ENCODE data around the gene PTPN4. TPM values are rescaled to one million over a fixed set of nuclear protein-coding genes. Genes with fewer than 3 reads are reported as not detected.

PTPN4 gene
- total and polyA plus RNA-seq, 10 of the 15 experiments (the other 5 are each of a cell fraction or from before 2014, with no cell fraction given): 5.0 to 29.7 (median 23.7) TPM

DNA sequence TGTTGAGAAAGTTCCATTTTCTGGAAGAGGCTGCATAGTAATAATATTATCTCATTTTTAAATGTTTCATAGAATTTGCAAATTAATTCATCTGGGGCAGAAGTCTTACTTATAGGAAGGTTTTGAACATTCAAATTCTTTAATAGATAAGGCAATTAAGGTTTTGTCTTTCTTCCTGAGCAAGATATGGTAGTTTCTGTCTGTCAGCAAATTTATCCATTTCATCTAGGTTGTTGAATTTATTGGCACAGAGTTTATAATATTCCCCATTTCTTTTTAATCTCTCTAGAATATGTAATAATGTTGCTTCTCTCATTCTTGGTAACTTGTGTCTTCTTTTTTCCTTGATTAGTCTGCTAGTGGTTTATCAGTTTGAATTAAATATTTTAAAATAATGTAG lies 163.0 kb downstream of the PTPN4 start:
- POLR2A ChIA-PET: no interaction called here
- RAD21 ChIA-PET (ENCODE audit: unreplicated experiment): no interaction called here
- in situ Hi-C loops (cut with MboI) (no loop called here), intact Hi-C loops (cut with micrococcal nuclease; ENCODE audit: unreplicated experiment) (no loop called here)
- FAIRE-seq: no peak
- H3K4me1 ChIP-seq (ENCODE audit: control insufficient read depth, insufficient read depth, low read length): no peaks in the 10 kb centered on the region
- H3K4me3 ChIP-seq: no peak overlapping the region
- BruUV-seq (replicated peaks): no TSS peak
- SMC1A ChIA-PET (ENCODE audit: uncharacterized antibody, unreplicated experiment): interaction anchor here (1.0 kb wide), 1 partner anchor 82 kb away, joined by 3 read pairs; no protein-coding TSS in a partner anchor
- H3K9me3 ChIP-seq (replicated peaks; ENCODE audit: control insufficient read depth, insufficient read depth, low read length): no peaks in the 10 kb centered on the region
- no peak overlapping the region for H3K27ac ChIP-seq (ENCODE audit: control insufficient read depth, insufficient read depth)
- no peak for DNase-seq (ENCODE audit: low read depth, low spot score)
- H3K4me2 ChIP-seq (ENCODE audit: control insufficient read depth, insufficient read depth): no peak overlapping the region
- no peaks in the 10 kb centered on the region for H4K20me1 ChIP-seq (ENCODE audit: control insufficient read depth, insufficient read depth)
- H2AFZ ChIP-seq (ENCODE audit: control insufficient read depth, low read depth, low read length): no peak overlapping the region
- H3K79me2 ChIP-seq (ENCODE audit: control insufficient read depth, insufficient read depth, low read length): no peaks in the 10 kb centered on the region
- CTCF ChIA-PET: no interaction called here
- no peak for ATAC-seq
- H3K27me3 ChIP-seq (replicated peaks in 1 of 2; ENCODE audit: control insufficient read depth in 2 of 2, insufficient read depth in 2 of 2, low read length in 1 of 2): no peaks in the 10 kb centered on the region
- H3K36me3 ChIP-seq (ENCODE audit: control insufficient read depth in 2 of 2, insufficient read depth in 2 of 2, low read length in 1 of 2): no peaks in the 10 kb centered on the region
- H3K9ac ChIP-seq (ENCODE audit: control insufficient read depth, insufficient read depth, low read length): no peak overlapping the region
- TF ChIP-seq, protein P1, sequence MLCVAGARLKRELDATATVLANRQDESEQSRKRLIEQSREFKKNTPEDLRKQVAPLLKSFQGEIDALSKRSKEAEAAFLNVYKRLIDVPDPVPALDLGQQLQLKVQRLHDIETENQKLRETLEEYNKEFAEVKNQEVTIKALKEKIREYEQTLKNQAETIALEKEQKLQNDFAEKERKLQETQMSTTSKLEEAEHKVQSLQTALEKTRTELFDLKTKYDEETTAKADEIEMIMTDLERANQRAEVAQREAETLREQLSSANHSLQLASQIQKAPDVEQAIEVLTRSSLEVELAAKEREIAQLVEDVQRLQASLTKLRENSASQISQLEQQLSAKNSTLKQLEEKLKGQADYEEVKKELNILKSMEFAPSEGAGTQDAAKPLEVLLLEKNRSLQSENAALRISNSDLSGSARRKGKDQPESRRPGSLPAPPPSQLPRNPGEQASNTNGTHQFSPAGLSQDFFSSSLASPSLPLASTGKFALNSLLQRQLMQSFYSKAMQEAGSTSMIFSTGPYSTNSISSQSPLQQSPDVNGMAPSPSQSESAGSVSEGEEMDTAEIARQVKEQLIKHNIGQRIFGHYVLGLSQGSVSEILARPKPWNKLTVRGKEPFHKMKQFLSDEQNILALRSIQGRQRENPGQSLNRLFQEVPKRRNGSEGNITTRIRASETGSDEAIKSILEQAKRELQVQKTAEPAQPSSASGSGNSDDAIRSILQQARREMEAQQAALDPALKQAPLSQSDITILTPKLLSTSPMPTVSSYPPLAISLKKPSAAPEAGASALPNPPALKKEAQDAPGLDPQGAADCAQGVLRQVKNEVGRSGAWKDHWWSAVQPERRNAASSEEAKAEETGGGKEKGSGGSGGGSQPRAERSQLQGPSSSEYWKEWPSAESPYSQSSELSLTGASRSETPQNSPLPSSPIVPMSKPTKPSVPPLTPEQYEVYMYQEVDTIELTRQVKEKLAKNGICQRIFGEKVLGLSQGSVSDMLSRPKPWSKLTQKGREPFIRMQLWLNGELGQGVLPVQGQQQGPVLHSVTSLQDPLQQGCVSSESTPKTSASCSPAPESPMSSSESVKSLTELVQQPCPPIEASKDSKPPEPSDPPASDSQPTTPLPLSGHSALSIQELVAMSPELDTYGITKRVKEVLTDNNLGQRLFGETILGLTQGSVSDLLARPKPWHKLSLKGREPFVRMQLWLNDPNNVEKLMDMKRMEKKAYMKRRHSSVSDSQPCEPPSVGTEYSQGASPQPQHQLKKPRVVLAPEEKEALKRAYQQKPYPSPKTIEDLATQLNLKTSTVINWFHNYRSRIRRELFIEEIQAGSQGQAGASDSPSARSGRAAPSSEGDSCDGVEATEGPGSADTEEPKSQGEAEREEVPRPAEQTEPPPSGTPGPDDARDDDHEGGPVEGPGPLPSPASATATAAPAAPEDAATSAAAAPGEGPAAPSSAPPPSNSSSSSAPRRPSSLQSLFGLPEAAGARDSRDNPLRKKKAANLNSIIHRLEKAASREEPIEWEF (IDR thresholded peaks at IDR 0.05; ENCODE audit: insufficient replicate concordance, low read depth, low read length): no peak
- TF ChIP-seq BMI1 (IDR thresholded peaks at IDR 0.05; ENCODE audit: borderline replicate concordance) (no peak), NBN (IDR thresholded peaks at IDR 0.05) (no peak), RB1 (IDR thresholded peaks at IDR 0.05; ENCODE audit: borderline replicate concordance) (no peak), BCL11A (IDR thresholded peaks at IDR 0.05; ENCODE audit: low read depth, low read length) (no peak), MTA3 (IDR thresholded peaks at IDR 0.05; ENCODE audit: borderline replicate concordance, low read length) (no peak), CBFB (IDR thresholded peaks at IDR 0.05; ENCODE audit: low read depth) (no peak), CBX3 (IDR thresholded peaks at IDR 0.05; ENCODE audit: borderline replicate concordance, low read depth) (no peak), HDAC2 (IDR thresholded peaks at IDR 0.05) (no peak), STAT1 (conservative IDR thresholded peaks at IDR 0.05) (no peak), BHLHE40 (IDR thresholded peaks at IDR 0.05; ENCODE audit: borderline replicate concordance in 1 of 2, low read depth in 2 of 2, low read length in 1 of 2) (no peak), POLR2AphosphoS2 (IDR thresholded peaks at IDR 0.05; ENCODE audit: low read depth, low read length) (no peak), TBL1XR1 (IDR thresholded peaks at IDR 0.05; ENCODE audit: low read depth, low read length) (no peak), CEBPB (IDR thresholded peaks at IDR 0.05; ENCODE audit: borderline replicate concordance in 1 of 2, low read depth in 2 of 2, low read length in 2 of 2) (no peak), JUNB (IDR thresholded peaks at IDR 0.05) (no peak)
- TF ChIP-seq, protein P2, sequence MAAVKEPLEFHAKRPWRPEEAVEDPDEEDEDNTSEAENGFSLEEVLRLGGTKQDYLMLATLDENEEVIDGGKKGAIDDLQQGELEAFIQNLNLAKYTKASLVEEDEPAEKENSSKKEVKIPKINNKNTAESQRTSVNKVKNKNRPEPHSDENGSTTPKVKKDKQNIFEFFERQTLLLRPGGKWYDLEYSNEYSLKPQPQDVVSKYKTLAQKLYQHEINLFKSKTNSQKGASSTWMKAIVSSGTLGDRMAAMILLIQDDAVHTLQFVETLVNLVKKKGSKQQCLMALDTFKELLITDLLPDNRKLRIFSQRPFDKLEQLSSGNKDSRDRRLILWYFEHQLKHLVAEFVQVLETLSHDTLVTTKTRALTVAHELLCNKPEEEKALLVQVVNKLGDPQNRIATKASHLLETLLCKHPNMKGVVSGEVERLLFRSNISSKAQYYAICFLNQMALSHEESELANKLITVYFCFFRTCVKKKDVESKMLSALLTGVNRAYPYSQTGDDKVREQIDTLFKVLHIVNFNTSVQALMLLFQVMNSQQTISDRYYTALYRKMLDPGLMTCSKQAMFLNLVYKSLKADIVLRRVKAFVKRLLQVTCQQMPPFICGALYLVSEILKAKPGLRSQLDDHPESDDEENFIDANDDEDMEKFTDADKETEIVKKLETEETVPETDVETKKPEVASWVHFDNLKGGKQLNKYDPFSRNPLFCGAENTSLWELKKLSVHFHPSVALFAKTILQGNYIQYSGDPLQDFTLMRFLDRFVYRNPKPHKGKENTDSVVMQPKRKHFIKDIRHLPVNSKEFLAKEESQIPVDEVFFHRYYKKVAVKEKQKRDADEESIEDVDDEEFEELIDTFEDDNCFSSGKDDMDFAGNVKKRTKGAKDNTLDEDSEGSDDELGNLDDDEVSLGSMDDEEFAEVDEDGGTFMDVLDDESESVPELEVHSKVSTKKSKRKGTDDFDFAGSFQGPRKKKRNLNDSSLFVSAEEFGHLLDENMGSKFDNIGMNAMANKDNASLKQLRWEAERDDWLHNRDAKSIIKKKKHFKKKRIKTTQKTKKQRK (IDR thresholded peaks at IDR 0.05; ENCODE audit: low read depth, low read length): no peak

Data from GM12878 (cell line).